A549 (cell line): ENCODE measurements around the gene BBS9. TPM values are rescaled to one million over a fixed set of nuclear protein-coding genes. Genes with fewer than 3 reads are reported as not detected.

ENCODE experiments used
- ATAC-seq, 2 experiments: fragments of 200-7000 bp in 1 of 2; fragments of >200 bp in 1 of 2; cut with Nextera tagmentation in 1 of 2; cut with Tn5 transposase in 1 of 2; 3 replicates each; pipeline versions ENCODE4 v1.8.0 to v1.9.1; 2018 to 2020; ENCODE audit warnings: mild to moderate bottlenecking in 1 of 2, moderate library complexity in 1 of 2
- CTCF ChIA-PET: fragments of 300-600 bp; sonication (Branson Sonifier 250); formaldehyde crosslinking; extraction: SDS; loops from one replicate; lab custom pipeline; 2021; ENCODE audit warnings: antibody characterized with exemption, inconsistent platforms; lab: Yijun Ruan, JAX
- POLR2A ChIA-PET: fragments of 350-600 bp; formaldehyde crosslinking; extraction: SDS; loops from one replicate; lab custom pipeline; 2021; ENCODE audit warnings: antibody characterized with exemption, inconsistent platforms; lab: Yijun Ruan, JAX
- DNase-seq, 2 experiments: peaks; one replicate each; pipeline versions ENCODE4 v3.0.0 to v3.0.0-alpha.2; 2011 to 2016; ENCODE audit warnings: low read depth in 1 of 2, low spot score in 1 of 2
- FAIRE-seq: peaks from 2 replicates; lab custom pipeline; 2011; peaks lifted over from hg19 to GRCh38; lab: Jason Lieb, UNC
- H3K27ac ChIP-seq, 2 experiments: fragments of >200 bp; sonication (Bioruptor Twin); formaldehyde crosslinking; 3 replicates each; pipeline ENCODE4 v1.5.1; 2016 to 2017
- H3K4me1 ChIP-seq: fragments of >200 bp; sonication (Bioruptor Twin); formaldehyde crosslinking; 3 replicates; pipeline ENCODE4 v1.6.1; 2016
- H3K4me2 ChIP-seq: fragments of >200 bp; sonication (Bioruptor Twin); formaldehyde crosslinking; 3 replicates; pipeline ENCODE4 v1.6.1; 2016
- H3K4me3 ChIP-seq: fragments of >200 bp; sonication (Bioruptor Twin); formaldehyde crosslinking; 3 replicates; pipeline ENCODE4 v1.5.1; 2016
- H3K9me3 ChIP-seq: fragments of >200 bp; sonication (Bioruptor Twin); formaldehyde crosslinking; 3 replicates; pipeline ENCODE4 v1.6.1; 2016
- CBX2 ChIP-seq: fragments of 200-600 bp; sonication (generic); IDR thresholded peaks from 2 replicates; pipeline ENCODE4 v1.6.1; 2016; ENCODE audit warnings: low read depth, mild to moderate bottlenecking, borderline replicate concordance
- FOSB ChIP-seq: fragments of 250-450 bp; sonication (Bioruptor Pico); IDR thresholded peaks from 2 replicates; pipeline ENCODE4 v1.5.0; 2020; ENCODE audit warnings: mild to moderate bottlenecking, moderate library complexity
- FOSL2 ChIP-seq, 2 experiments: fragments of 450-650 bp in 1 of 2; fragments of >200 bp in 1 of 2; sonication (Bioruptor Twin) in 1 of 2; formaldehyde crosslinking; IDR thresholded peaks; 2 replicates each; pipeline versions ENCODE4 v1.5.0 to v1.6.1; 2016 to 2020; ENCODE audit warnings: mild to moderate bottlenecking in 1 of 2, moderate library complexity in 1 of 2
- HOXA7 ChIP-seq: fragments of 250-450 bp; sonication (Bioruptor Pico); IDR thresholded peaks from 2 replicates; pipeline ENCODE4 v1.5.0; 2020; ENCODE audit warnings: mild to moderate bottlenecking, moderate library complexity
- JUN ChIP-seq, 2 experiments: fragments of >200 bp; sonication (Bioruptor Twin); formaldehyde crosslinking; IDR thresholded peaks; 2 replicates in 1 of 2; 3 replicates in 1 of 2; pipeline ENCODE4 v1.6.1; 2016 to 2017
- MAZ ChIP-seq: fragments of 150-350 bp; IDR thresholded peaks from 2 replicates; pipeline ENCODE4 v1.6.1; 2014; ENCODE audit warnings: antibody characterized with exemption, low read depth, low read length, borderline replicate concordance
- NPAS2 ChIP-seq: fragments of 250-450 bp; sonication (Bioruptor Pico); IDR thresholded peaks from 2 replicates; pipeline ENCODE4 v1.8.0; 2022; ENCODE audit warnings: mild to moderate bottlenecking, moderate library complexity, borderline replicate concordance
- SREBF2 ChIP-seq: fragments of 450-650 bp; IDR thresholded peaks from 2 replicates; pipeline ENCODE4 v1.6.1; 2014; ENCODE audit warnings: mild to moderate bottlenecking, moderate library complexity
- TFCP2L1 ChIP-seq: fragments of 250-450 bp; sonication (Bioruptor Pico); IDR thresholded peaks from 2 replicates; pipeline ENCODE4 v1.5.0; 2021; ENCODE audit warnings: mild to moderate bottlenecking
- ZC3H11A ChIP-seq: fragments of 450-650 bp; IDR thresholded peaks from 2 replicates; pipeline ENCODE4 v1.6.1; 2014; ENCODE audit warnings: antibody characterized with exemption, mild to moderate bottlenecking
- ZFP36 ChIP-seq: fragments of 450-650 bp; IDR thresholded peaks from 2 replicates; pipeline ENCODE4 v1.6.1; 2014; ENCODE audit warnings: borderline replicate concordance; ENCODE audit not compliant: partially characterized antibody
- ZNF302 ChIP-seq: fragments of 250-450 bp; sonication (Bioruptor Pico); IDR thresholded peaks from 2 replicates; pipeline ENCODE4 v1.9.0; 2021; ENCODE audit warnings: inconsistent platforms, mild to moderate bottlenecking, moderate library complexity
- WGBS: methylation state at CpG from one replicate; pipeline ENCODE4 v1.1.6; 2017; ENCODE audit errors: missing lambda C conversion rate; 5-methylcytosine and 5-hydroxymethylcytosine counted together
- polyA plus RNA-seq, 4 experiments: library from polyadenylated mRNA; depleted of rRNA in 3 of 4; stranded (reverse); fragments of >200 nt; fragmentation: RNase III in 1 of 4; extraction: RNeasy Plus Mini Kit Qiagen cat#74134 plus additional on column Dnase treatment in 1 of 4; gene quantifications; 2 replicates in 3 of 4; 3 replicates in 1 of 4; pipeline ENCODE4 v1.2.3, GENCODE V29; 2011 to 2017
- TF ChIP-seq, protein P1 (sequence below): fragments of >200 bp; sonication (Bioruptor Twin); formaldehyde crosslinking; IDR thresholded peaks from 3 replicates; pipeline ENCODE4 v1.5.1; 2016
- TF ChIP-seq, protein P2 (sequence below): fragments of 250-450 bp; sonication (Bioruptor Pico); IDR thresholded peaks from 2 replicates; pipeline ENCODE4 v1.5.0; 2021; ENCODE audit warnings: mild to moderate bottlenecking, moderate library complexity, borderline replicate concordance
- TF ChIP-seq, protein P3 (sequence below): fragments of 150-350 bp; IDR thresholded peaks from 2 replicates; pipeline ENCODE4 v1.6.1; 2014; ENCODE audit warnings: low read depth, mild to moderate bottlenecking, low read length
- TF ChIP-seq, protein P4 (sequence below): fragments of 450-650 bp; IDR thresholded peaks from 2 replicates; pipeline ENCODE4 v1.6.1; 2014; ENCODE audit warnings: antibody characterized with exemption
- TF ChIP-seq, protein P5 (sequence below): fragments of 250-450 bp; sonication (Bioruptor Pico); IDR thresholded peaks from 2 replicates; pipeline ENCODE4 v1.5.0; 2020; ENCODE audit warnings: low read depth, mild to moderate bottlenecking, moderate library complexity

BBS9 gene
- polyA plus RNA-seq, 2 of the 4 experiments (the other 2 are of a cell fraction): 8.3 to 9.1 TPM

DNA sequence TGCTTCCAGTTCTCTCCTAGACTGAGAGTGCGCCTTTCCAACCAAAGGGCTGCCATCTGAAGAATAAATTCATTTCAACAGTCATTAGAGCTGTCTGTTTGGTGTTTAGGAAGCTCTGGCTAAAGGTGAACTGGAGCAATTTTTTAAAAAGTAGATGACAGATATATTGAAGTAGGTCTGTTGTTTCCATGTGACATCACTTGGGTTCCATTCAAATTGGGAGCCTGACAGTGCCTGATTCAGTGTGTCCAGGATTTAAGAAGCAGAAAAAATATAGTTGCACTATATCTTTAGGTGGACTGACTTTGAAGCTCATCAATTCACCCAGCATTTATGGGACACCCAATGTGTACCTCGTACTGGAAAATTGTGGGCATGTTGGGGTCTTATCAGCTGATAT is 367.7 kb downstream of the BBS9 start (continued):
- no peak for TF ChIP-seq FOSB (CRISPR knock-in tag)
- TF ChIP-seq CBX2: no peak
- TF ChIP-seq MAZ: no peak
- TF ChIP-seq, all 56 proteins: peak for 0

DNA sequence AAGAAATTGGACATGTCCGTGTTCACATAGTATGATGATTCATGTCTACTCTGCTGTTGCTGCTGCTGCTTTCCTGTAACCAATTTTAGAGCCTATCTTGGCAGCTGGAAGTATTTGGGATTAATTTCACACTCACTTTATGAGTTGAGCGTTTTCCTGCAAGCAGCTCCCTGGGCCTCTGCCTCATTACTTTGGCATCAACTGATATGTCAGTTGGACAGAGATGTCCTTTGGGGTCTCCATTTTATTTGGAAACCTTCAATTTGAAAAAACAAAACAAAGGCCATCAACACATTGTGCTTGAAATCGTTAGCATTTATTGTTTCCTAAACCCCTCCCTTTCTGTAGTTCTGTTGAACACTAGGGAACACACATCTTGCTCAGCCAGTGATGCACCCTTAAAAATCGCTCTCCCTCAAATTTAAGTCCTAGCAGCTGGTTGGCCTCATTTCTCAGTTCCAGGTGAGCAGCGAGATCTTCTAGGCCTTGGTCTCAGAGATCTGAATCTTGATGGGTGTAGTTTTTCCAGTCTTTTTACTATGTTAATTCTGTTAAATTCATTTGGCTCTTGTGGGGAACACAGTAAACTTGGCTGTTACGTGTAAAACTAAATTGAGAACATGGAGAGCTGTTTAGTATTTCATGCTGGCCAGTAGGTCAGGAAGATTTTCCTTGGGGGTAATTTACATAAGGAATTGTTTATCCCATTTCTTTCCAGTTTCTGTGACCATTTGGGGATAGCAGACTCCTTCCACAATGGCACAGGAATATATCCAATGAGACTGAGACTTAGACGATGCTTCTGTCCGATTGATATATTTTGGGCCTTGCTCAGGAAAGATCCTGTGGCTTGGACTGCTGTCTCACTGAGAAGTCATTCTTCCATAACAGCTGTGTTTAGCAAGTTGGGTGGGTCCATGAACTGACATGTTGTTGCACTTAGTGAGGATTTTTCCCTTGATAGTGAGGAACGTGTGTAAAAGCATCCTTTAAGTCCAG is 371.6 kb downstream of the BBS9 start:
- TF ChIP-seq SREBF2 (no peak), FOSL2 (IDR thresholded peaks at IDR 0.05) (no peak), FOSL2 (CRISPR knock-in tag; IDR thresholded peaks at IDR 0.05) (no peak), NPAS2 (no peak), ZNF302 (CRISPR knock-in tag) (no peak), ZFP36 (no peak), HOXA7 (no peak), TFCP2L1 (no peak), CBX2 (no peak), MAZ (no peak), JUN (IDR thresholded peaks at IDR 0.05) (no peak), ZC3H11A (no peak)
- TF ChIP-seq, protein P1, sequence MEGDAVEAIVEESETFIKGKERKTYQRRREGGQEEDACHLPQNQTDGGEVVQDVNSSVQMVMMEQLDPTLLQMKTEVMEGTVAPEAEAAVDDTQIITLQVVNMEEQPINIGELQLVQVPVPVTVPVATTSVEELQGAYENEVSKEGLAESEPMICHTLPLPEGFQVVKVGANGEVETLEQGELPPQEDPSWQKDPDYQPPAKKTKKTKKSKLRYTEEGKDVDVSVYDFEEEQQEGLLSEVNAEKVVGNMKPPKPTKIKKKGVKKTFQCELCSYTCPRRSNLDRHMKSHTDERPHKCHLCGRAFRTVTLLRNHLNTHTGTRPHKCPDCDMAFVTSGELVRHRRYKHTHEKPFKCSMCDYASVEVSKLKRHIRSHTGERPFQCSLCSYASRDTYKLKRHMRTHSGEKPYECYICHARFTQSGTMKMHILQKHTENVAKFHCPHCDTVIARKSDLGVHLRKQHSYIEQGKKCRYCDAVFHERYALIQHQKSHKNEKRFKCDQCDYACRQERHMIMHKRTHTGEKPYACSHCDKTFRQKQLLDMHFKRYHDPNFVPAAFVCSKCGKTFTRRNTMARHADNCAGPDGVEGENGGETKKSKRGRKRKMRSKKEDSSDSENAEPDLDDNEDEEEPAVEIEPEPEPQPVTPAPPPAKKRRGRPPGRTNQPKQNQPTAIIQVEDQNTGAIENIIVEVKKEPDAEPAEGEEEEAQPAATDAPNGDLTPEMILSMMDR: no peak
- TF ChIP-seq, protein P2, sequence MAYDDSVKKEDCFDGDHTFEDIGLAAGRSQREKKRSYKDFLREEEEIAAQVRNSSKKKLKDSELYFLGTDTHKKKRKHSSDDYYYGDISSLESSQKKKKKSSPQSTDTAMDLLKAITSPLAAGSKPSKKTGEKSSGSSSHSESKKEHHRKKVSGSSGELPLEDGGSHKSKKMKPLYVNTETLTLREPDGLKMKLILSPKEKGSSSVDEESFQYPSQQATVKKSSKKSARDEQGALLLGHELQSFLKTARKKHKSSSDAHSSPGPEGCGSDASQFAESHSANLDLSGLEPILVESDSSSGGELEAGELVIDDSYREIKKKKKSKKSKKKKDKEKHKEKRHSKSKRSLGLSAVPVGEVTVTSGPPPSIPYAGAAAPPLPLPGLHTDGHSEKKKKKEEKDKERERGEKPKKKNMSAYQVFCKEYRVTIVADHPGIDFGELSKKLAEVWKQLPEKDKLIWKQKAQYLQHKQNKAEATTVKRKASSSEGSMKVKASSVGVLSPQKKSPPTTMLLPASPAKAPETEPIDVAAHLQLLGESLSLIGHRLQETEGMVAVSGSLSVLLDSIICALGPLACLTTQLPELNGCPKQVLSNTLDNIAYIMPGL (CRISPR knock-in tag): no peak
- TF ChIP-seq, protein P3, sequence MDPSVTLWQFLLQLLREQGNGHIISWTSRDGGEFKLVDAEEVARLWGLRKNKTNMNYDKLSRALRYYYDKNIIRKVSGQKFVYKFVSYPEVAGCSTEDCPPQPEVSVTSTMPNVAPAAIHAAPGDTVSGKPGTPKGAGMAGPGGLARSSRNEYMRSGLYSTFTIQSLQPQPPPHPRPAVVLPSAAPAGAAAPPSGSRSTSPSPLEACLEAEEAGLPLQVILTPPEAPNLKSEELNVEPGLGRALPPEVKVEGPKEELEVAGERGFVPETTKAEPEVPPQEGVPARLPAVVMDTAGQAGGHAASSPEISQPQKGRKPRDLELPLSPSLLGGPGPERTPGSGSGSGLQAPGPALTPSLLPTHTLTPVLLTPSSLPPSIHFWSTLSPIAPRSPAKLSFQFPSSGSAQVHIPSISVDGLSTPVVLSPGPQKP: no peak
- TF ChIP-seq, protein P4, sequence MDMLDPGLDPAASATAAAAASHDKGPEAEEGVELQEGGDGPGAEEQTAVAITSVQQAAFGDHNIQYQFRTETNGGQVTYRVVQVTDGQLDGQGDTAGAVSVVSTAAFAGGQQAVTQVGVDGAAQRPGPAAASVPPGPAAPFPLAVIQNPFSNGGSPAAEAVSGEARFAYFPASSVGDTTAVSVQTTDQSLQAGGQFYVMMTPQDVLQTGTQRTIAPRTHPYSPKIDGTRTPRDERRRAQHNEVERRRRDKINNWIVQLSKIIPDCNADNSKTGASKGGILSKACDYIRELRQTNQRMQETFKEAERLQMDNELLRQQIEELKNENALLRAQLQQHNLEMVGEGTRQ: no peak
- TF ChIP-seq, protein P5, sequence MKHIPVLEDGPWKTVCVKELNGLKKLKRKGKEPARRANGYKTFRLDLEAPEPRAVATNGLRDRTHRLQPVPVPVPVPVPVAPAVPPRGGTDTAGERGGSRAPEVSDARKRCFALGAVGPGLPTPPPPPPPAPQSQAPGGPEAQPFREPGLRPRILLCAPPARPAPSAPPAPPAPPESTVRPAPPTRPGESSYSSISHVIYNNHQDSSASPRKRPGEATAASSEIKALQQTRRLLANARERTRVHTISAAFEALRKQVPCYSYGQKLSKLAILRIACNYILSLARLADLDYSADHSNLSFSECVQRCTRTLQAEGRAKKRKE (CRISPR knock-in tag): no peak
- DNase-seq: no peak
- ChIA-PET CTCF (no interaction called here), POLR2A (no interaction called here)
- Histone ChIP-seq H3K9me3 (no peaks in the 10 kb centered on the region), H3K27ac (no peak overlapping the region), H3K4me2 (no peak overlapping the region), H3K4me3 (no peak overlapping the region), H3K4me1 (no peaks in the 10 kb centered on the region)
- ATAC-seq: no peak
- no peak for FAIRE-seq
- 55% methylated on average over 9 of the region's 9 CpGs for WGBS
